ENCODE measurements around the gene CAB39L.

Gene CAB39L

GRCh38 chr13:49399801-49400472 is 43.9 kb downstream of the CAB39L start:
- Histone ChIP-seq H3K27me3 (ENCODE audit: control insufficient read depth, insufficient read depth, low read length) (no peaks in the 10 kb centered on the region), H3K27ac (ENCODE audit: low read depth, low read length) (no peak overlapping the region), H3K36me3 (ENCODE audit: control insufficient read depth, insufficient read depth, low read length) (no peaks in the 10 kb centered on the region), H3K4me3 (ENCODE audit: low read depth, low read length) (no peak overlapping the region), H3K9ac (ENCODE audit: low read length) (no peak overlapping the region), H3K4me1 (ENCODE audit: control insufficient read depth, insufficient read depth, low read length) (peaks cover 4% of the 10 kb centered on the region; the same call in 1 of the 2 replicates), H3K9me3 (ENCODE audit: control insufficient read depth, insufficient read depth, low read depth, low read length) (no peaks in the 10 kb centered on the region)

DNA sequence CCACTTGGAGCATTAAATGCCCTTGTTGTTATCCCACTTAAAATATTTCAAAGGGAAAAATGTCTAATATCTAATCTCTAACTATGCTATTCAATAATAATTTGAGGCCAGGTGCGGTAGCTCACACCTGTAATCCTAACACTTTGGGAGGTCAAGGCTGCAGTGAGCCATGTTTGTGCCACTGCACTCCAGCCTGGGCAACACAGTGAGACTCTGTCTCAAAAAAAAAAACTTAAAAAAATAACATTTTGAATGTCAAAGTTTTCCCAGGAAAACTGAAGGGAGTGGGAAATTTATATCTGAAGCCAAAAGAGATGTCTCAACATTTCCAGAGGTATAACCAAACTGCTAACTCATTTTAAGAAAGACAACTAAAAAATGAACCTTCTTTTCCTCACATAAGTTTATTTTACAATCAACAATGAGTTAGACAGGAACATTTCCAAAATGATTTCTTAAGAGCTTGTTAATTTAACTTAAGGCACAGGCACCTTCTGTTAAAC is 47.9 kb downstream of the CAB39L start:
- H3K9me3 ChIP-seq (ENCODE audit: control insufficient read depth, insufficient read depth, low read depth, low read length): no peaks in the 10 kb centered on the region

GRCh38 chr13:49395451-49395865 is 48.4 kb downstream of the CAB39L start:
- Histone ChIP-seq H3K9ac (ENCODE audit: low read length) (no peak overlapping the region), H3K9me3 (ENCODE audit: control insufficient read depth, insufficient read depth, low read depth, low read length) (no peaks in the 10 kb centered on the region), H3K36me3 (ENCODE audit: control insufficient read depth, insufficient read depth, low read length) (no peaks in the 10 kb centered on the region), H3K27ac (ENCODE audit: low read depth, low read length) (no peak overlapping the region), H3K4me1 (ENCODE audit: control insufficient read depth, insufficient read depth, low read length) (no peaks in the 10 kb centered on the region), H3K4me3 (ENCODE audit: low read depth, low read length) (no peak overlapping the region), H3K27me3 (ENCODE audit: control insufficient read depth, insufficient read depth, low read length) (no peaks in the 10 kb centered on the region)

More for the DNA sequence above, 47.9 kb downstream of the CAB39L start:
- Histone ChIP-seq H3K9ac (ENCODE audit: low read length) (no peak overlapping the region), H3K4me1 (ENCODE audit: control insufficient read depth, insufficient read depth, low read length) (no peaks in the 10 kb centered on the region; the same call in 1 of the 2 replicates), H3K27me3 (ENCODE audit: control insufficient read depth, insufficient read depth, low read length) (no peaks in the 10 kb centered on the region), H3K27ac (ENCODE audit: low read depth, low read length) (no peak overlapping the region), H3K4me3 (ENCODE audit: low read depth, low read length) (no peak overlapping the region), H3K36me3 (ENCODE audit: control insufficient read depth, insufficient read depth, low read length) (no peaks in the 10 kb centered on the region)

DNA sequence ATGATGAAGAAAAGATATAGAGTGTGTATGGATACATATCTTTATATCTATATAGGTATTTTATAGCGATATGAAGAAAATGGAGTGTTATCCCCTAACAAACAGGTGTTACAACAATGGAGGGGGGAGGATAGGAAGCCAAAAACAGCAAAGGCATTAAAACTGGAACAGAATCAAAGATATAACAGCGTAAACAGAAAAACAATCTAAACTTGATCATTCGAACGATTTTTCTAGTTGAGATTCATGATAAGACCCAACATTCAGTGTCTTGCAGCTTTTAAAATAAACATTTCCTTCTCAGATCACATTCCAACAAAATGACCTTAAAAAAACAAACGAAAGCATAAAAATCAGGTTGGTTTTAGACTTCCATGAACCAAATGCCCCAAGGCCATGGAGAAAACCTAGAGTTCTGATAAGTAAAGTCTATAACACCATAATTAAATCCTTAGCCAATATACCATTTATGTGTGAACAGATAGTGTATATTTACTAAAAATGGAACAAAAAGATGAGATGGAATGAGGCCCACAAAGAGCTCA is 55.7 kb downstream of the CAB39L start:
- Histone ChIP-seq H3K9me3 (ENCODE audit: control insufficient read depth, insufficient read depth, low read depth, low read length) (peaks cover 2% of the 10 kb centered on the region; the same call in 1 of the 2 replicates), H3K27ac (ENCODE audit: low read depth, low read length) (no peak overlapping the region), H3K9ac (ENCODE audit: low read length) (no peak overlapping the region), H3K36me3 (ENCODE audit: control insufficient read depth, insufficient read depth, low read length) (no peaks in the 10 kb centered on the region), H3K27me3 (ENCODE audit: control insufficient read depth, insufficient read depth, low read length) (peaks cover 4% of the 10 kb centered on the region), H3K4me3 (ENCODE audit: low read depth, low read length) (no peak overlapping the region), H3K4me1 (ENCODE audit: control insufficient read depth, insufficient read depth, low read length) (peaks cover 7% of the 10 kb centered on the region)

DNA sequence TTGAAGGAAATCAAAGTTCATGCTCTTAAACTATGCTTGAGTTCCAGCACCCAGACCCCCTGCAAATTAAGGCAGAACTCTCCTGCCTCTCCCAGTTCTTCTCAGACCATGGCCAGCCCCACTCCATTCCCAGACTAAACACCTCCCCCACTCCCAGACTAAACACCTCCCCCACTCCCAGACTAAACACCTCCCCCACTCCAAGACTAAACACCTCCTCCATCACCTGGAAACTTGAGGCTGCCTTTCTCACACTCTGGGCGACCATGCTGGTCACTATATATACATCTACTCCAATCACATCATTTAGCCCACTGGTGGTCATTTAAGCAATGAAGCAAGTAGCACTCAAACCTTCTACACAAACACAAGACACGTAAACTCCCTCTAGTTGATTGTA is 57.2 kb downstream of the CAB39L start:
- Histone ChIP-seq H3K9me3 (ENCODE audit: control insufficient read depth, insufficient read depth, low read depth, low read length) (peaks cover 2% of the 10 kb centered on the region; the same call in 1 of the 2 replicates), H3K36me3 (ENCODE audit: control insufficient read depth, insufficient read depth, low read length) (no peaks in the 10 kb centered on the region), H3K4me1 (ENCODE audit: control insufficient read depth, insufficient read depth, low read length) (peaks cover 7% of the 10 kb centered on the region), H3K4me3 (ENCODE audit: low read depth, low read length) (no peak overlapping the region), H3K27ac (ENCODE audit: low read depth, low read length) (no peak overlapping the region), H3K9ac (ENCODE audit: low read length) (no peak overlapping the region), H3K27me3 (ENCODE audit: control insufficient read depth, insufficient read depth, low read length) (peaks cover 4% of the 10 kb centered on the region)

DNA sequence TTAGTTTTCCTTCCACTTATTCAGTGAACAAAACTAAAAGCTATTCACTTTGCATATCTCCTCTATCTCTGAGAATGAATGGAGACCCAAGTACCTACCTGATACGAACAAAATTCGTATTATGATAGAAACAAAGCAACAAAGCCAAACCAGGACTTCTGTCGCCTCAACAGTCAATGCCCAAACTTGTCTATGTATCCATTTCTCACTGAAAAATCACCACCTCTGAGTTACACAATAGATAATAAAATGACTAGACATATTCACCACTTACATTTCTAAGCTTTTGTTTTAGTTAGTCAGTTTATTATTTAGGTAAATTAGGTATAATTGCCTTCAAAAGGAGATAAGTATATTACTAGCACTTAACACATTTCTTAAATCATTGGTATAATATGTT is 67.7 kb downstream of the CAB39L start:
- no peaks in the 10 kb centered on the region for H3K4me1 ChIP-seq (ENCODE audit: control insufficient read depth, insufficient read depth, low read length)
- no peaks in the 10 kb centered on the region for H3K36me3 ChIP-seq (ENCODE audit: control insufficient read depth, insufficient read depth, low read length)
- H3K27ac ChIP-seq (ENCODE audit: low read depth, low read length): no peak overlapping the region
- no peaks in the 10 kb centered on the region for H3K27me3 ChIP-seq (ENCODE audit: control insufficient read depth, insufficient read depth, low read length)
- H3K9ac ChIP-seq (ENCODE audit: low read length): no peak overlapping the region
- H3K4me3 ChIP-seq (ENCODE audit: low read depth, low read length): no peak overlapping the region
- H3K9me3 ChIP-seq (ENCODE audit: control insufficient read depth, insufficient read depth, low read depth, low read length): no peaks in the 10 kb centered on the region

DNA sequence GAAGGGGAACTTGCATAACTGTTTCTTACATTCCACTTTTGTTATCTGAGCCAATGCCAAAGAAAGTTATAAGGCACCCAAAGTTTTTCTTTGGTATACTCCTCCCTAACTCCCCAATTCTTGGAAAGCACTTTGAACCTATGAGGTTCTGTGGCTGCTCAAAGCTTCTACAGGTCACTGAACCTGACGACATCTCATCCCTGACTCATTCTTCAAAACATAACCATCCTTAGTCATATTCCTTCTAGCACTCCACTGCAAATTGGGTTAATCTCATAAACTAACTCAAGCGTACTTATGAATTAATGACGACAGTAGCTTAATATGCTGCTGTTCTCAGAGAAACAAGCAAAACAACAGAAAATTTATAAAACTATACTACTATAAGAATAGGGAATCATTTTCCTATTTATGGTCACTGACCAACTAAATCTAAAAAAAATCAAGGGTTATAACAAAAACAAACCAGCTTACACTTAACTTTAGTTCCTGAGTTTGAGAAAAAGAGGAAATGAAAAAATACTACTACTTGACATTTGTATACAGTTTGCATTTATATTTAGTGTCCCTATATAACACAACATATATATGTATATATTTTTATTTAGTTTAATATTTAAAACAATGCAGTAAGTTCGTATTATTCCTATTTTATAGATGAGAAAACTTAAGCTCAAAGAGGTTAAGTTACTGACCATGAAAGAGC is 69.1 kb downstream of the CAB39L start:
- Histone ChIP-seq H3K4me1 (ENCODE audit: control insufficient read depth, insufficient read depth, low read length) (no peaks in the 10 kb centered on the region), H3K27ac (ENCODE audit: low read depth, low read length) (no peak overlapping the region)

GRCh38 chr13:49373716-49374115 is 70.1 kb downstream of the CAB39L start:
- no peaks in the 10 kb centered on the region for H3K36me3 ChIP-seq (ENCODE audit: control insufficient read depth, insufficient read depth, low read length)
- no peaks in the 10 kb centered on the region for H3K4me1 ChIP-seq (ENCODE audit: control insufficient read depth, insufficient read depth, low read length)
- no peaks in the 10 kb centered on the region for H3K9me3 ChIP-seq (ENCODE audit: control insufficient read depth, insufficient read depth, low read depth, low read length)
- no peaks in the 10 kb centered on the region for H3K27me3 ChIP-seq (ENCODE audit: control insufficient read depth, insufficient read depth, low read length)
- no peak overlapping the region for H3K27ac ChIP-seq (ENCODE audit: low read depth, low read length)
- H3K4me3 ChIP-seq (ENCODE audit: low read depth, low read length): no peak overlapping the region
- no peak overlapping the region for H3K9ac ChIP-seq (ENCODE audit: low read length)

More for the DNA sequence above, 69.1 kb downstream of the CAB39L start:
- H3K27me3 ChIP-seq (ENCODE audit: control insufficient read depth, insufficient read depth, low read length): no peaks in the 10 kb centered on the region
- no peak overlapping the region for H3K4me3 ChIP-seq (ENCODE audit: low read depth, low read length)
- no peaks in the 10 kb centered on the region for H3K9me3 ChIP-seq (ENCODE audit: control insufficient read depth, insufficient read depth, low read depth, low read length)
- no peaks in the 10 kb centered on the region for H3K36me3 ChIP-seq (ENCODE audit: control insufficient read depth, insufficient read depth, low read length)
- H3K9ac ChIP-seq (ENCODE audit: low read length): no peak overlapping the region

- H3K27ac ChIP-seq (ENCODE audit: low read depth, low read length): no peak overlapping the region
- no peak overlapping the region for H3K9ac ChIP-seq (ENCODE audit: low read length)
- no peak overlapping the region for H3K4me3 ChIP-seq (ENCODE audit: low read depth, low read length)
- no peaks in the 10 kb centered on the region for H3K9me3 ChIP-seq (ENCODE audit: control insufficient read depth, insufficient read depth, low read depth, low read length)
- no peaks in the 10 kb centered on the region for H3K27me3 ChIP-seq (ENCODE audit: control insufficient read depth, insufficient read depth, low read length)
- H3K4me1 ChIP-seq (ENCODE audit: control insufficient read depth, insufficient read depth, low read length): peaks cover 6% of the 10 kb centered on the region; the same call in 1 of the 2 replicates
- no peaks in the 10 kb centered on the region for H3K36me3 ChIP-seq (ENCODE audit: control insufficient read depth, insufficient read depth, low read length)
These were observed 71.8 kb downstream of the CAB39L start for GRCh38 chr13:49371943-49372613.

GRCh38 chr13:49370371-49370770 is 73.5 kb downstream of the CAB39L start:
- Histone ChIP-seq H3K27me3 (ENCODE audit: control insufficient read depth, insufficient read depth, low read length) (no peaks in the 10 kb centered on the region), H3K9me3 (ENCODE audit: control insufficient read depth, insufficient read depth, low read depth, low read length) (no peaks in the 10 kb centered on the region), H3K36me3 (ENCODE audit: control insufficient read depth, insufficient read depth, low read length) (no peaks in the 10 kb centered on the region), H3K4me3 (ENCODE audit: low read depth, low read length) (no peak overlapping the region), H3K4me1 (ENCODE audit: control insufficient read depth, insufficient read depth, low read length) (peaks cover 6% of the 10 kb centered on the region; the same call in 1 of the 2 replicates), H3K27ac (ENCODE audit: low read depth, low read length) (no peak overlapping the region), H3K9ac (ENCODE audit: low read length) (no peak overlapping the region)

All from HUES6 (cell line).